ENCODE results near the gene KCTD17.

KCTD17 gene

GRCh38 chr22:37094239-37094638, 42.7 kb downstream of the KCTD17 start:
- peaks cover 7% of the 10 kb centered on the region; the same call in 1 of the 2 replicates for H3K4me1 ChIP-seq (ENCODE audit: control insufficient read depth, insufficient read depth, low read length)
- H3K4me3 ChIP-seq (ENCODE audit: low read depth, low read length): no peak overlapping the region
- no peak overlapping the region for H3K27ac ChIP-seq (ENCODE audit: low read depth, low read length)
- H3K36me3 ChIP-seq (ENCODE audit: control insufficient read depth, insufficient read depth, low read length): no peaks in the 10 kb centered on the region
- H3K9ac ChIP-seq (ENCODE audit: low read length): no peak overlapping the region
- H3K9me3 ChIP-seq (ENCODE audit: control insufficient read depth, insufficient read depth, low read depth, low read length): no peaks in the 10 kb centered on the region
- H3K27me3 ChIP-seq (ENCODE audit: control insufficient read depth, insufficient read depth, low read length): peaks cover 19% of the 10 kb centered on the region; the same call in 1 of the 2 replicates

GRCh38 chr22:37095113-37095512, 43.6 kb downstream of the KCTD17 start:
- Histone ChIP-seq H3K4me1 (ENCODE audit: control insufficient read depth, insufficient read depth, low read length) (peaks cover 7% of the 10 kb centered on the region; the same call in 1 of the 2 replicates), H3K9ac (ENCODE audit: low read length) (no peak overlapping the region), H3K27me3 (ENCODE audit: control insufficient read depth, insufficient read depth, low read length) (peaks cover 19% of the 10 kb centered on the region; the same call in 1 of the 2 replicates), H3K9me3 (ENCODE audit: control insufficient read depth, insufficient read depth, low read depth, low read length) (no peaks in the 10 kb centered on the region), H3K4me3 (ENCODE audit: low read depth, low read length) (no peak overlapping the region), H3K27ac (ENCODE audit: low read depth, low read length) (no peak overlapping the region), H3K36me3 (ENCODE audit: control insufficient read depth, insufficient read depth, low read length) (no peaks in the 10 kb centered on the region)

GRCh38 chr22:37097346-37097745, 45.8 kb downstream of the KCTD17 start:
- Histone ChIP-seq H3K36me3 (ENCODE audit: control insufficient read depth, insufficient read depth, low read length) (no peaks in the 10 kb centered on the region), H3K9me3 (ENCODE audit: control insufficient read depth, insufficient read depth, low read depth, low read length) (no peaks in the 10 kb centered on the region), H3K27ac (ENCODE audit: low read depth, low read length) (no peak overlapping the region), H3K27me3 (ENCODE audit: control insufficient read depth, insufficient read depth, low read length) (peaks cover 19% of the 10 kb centered on the region; the same call in 1 of the 2 replicates), H3K9ac (ENCODE audit: low read length) (no peak overlapping the region), H3K4me1 (ENCODE audit: control insufficient read depth, insufficient read depth, low read length) (no peaks in the 10 kb centered on the region), H3K4me3 (ENCODE audit: low read depth, low read length) (peak overlapping the region; percentile 33; the same call in 1 of the 2 replicates)

GRCh38 chr22:37098976-37099591, 47.5 kb downstream of the KCTD17 start:
- Histone ChIP-seq H3K36me3 (ENCODE audit: control insufficient read depth, insufficient read depth, low read length) (no peaks in the 10 kb centered on the region), H3K9ac (ENCODE audit: low read length) (no peak overlapping the region), H3K9me3 (ENCODE audit: control insufficient read depth, insufficient read depth, low read depth, low read length) (no peaks in the 10 kb centered on the region), H3K27ac (ENCODE audit: low read depth, low read length) (no peak overlapping the region), H3K4me3 (ENCODE audit: low read depth, low read length) (no peak overlapping the region), H3K27me3 (ENCODE audit: control insufficient read depth, insufficient read depth, low read length) (peaks cover 19% of the 10 kb centered on the region; the same call in 1 of the 2 replicates), H3K4me1 (ENCODE audit: control insufficient read depth, insufficient read depth, low read length) (no peaks in the 10 kb centered on the region)

- Histone ChIP-seq H3K4me1 (ENCODE audit: control insufficient read depth, insufficient read depth, low read length) (no peaks in the 10 kb centered on the region), H3K27me3 (ENCODE audit: control insufficient read depth, insufficient read depth, low read length) (peaks cover 19% of the 10 kb centered on the region; the same call in 1 of the 2 replicates), H3K27ac (ENCODE audit: low read depth, low read length) (no peak overlapping the region)
Measured at GRCh38 chr22:37100589-37101127, 49.1 kb downstream of the KCTD17 start.

GRCh38 chr22:37101311-37102066, 49.9 kb downstream of the KCTD17 start:
- Histone ChIP-seq H3K27ac (ENCODE audit: low read depth, low read length) (no peak overlapping the region), H3K36me3 (ENCODE audit: control insufficient read depth, insufficient read depth, low read length) (no peaks in the 10 kb centered on the region), H3K9me3 (ENCODE audit: control insufficient read depth, insufficient read depth, low read depth, low read length) (no peaks in the 10 kb centered on the region), H3K9ac (ENCODE audit: low read length) (no peak overlapping the region), H3K4me1 (ENCODE audit: control insufficient read depth, insufficient read depth, low read length) (no peaks in the 10 kb centered on the region), H3K27me3 (ENCODE audit: control insufficient read depth, insufficient read depth, low read length) (peaks cover 15% of the 10 kb centered on the region; the same call in 1 of the 2 replicates), H3K4me3 (ENCODE audit: low read depth, low read length) (no peak overlapping the region)

More at GRCh38 chr22:37100589-37101127, 49.1 kb downstream of the KCTD17 start:
- Histone ChIP-seq H3K4me3 (ENCODE audit: low read depth, low read length) (no peak overlapping the region), H3K9ac (ENCODE audit: low read length) (no peak overlapping the region), H3K9me3 (ENCODE audit: control insufficient read depth, insufficient read depth, low read depth, low read length) (no peaks in the 10 kb centered on the region), H3K36me3 (ENCODE audit: control insufficient read depth, insufficient read depth, low read length) (no peaks in the 10 kb centered on the region)

GRCh38 chr22:37103151-37103550, 51.6 kb downstream of the KCTD17 start:
- Histone ChIP-seq H3K27ac (ENCODE audit: low read depth, low read length) (no peak overlapping the region), H3K4me3 (ENCODE audit: low read depth, low read length) (no peak overlapping the region), H3K4me1 (ENCODE audit: control insufficient read depth, insufficient read depth, low read length) (no peaks in the 10 kb centered on the region), H3K27me3 (ENCODE audit: control insufficient read depth, insufficient read depth, low read length) (peaks cover 6% of the 10 kb centered on the region; the same call in 1 of the 2 replicates), H3K9me3 (ENCODE audit: control insufficient read depth, insufficient read depth, low read depth, low read length) (no peaks in the 10 kb centered on the region), H3K9ac (ENCODE audit: low read length) (no peak overlapping the region), H3K36me3 (ENCODE audit: control insufficient read depth, insufficient read depth, low read length) (no peaks in the 10 kb centered on the region)

- Histone ChIP-seq H3K27ac (ENCODE audit: low read depth, low read length) (no peak overlapping the region), H3K9me3 (ENCODE audit: control insufficient read depth, insufficient read depth, low read depth, low read length) (no peaks in the 10 kb centered on the region), H3K27me3 (ENCODE audit: control insufficient read depth, insufficient read depth, low read length) (0 out of 2 replicates have a peak, but pooled peaks cover under 1% of the 10 kb centered on the region), H3K4me3 (ENCODE audit: low read depth, low read length) (no peak overlapping the region), H3K9ac (ENCODE audit: low read length) (no peak overlapping the region), H3K4me1 (ENCODE audit: control insufficient read depth, insufficient read depth, low read length) (no peaks in the 10 kb centered on the region), H3K36me3 (ENCODE audit: control insufficient read depth, insufficient read depth, low read length) (no peaks in the 10 kb centered on the region)
Measured at GRCh38 chr22:37103656-37104452, 52.3 kb downstream of the KCTD17 start.

GRCh38 chr22:37105154-37105553, 53.6 kb downstream of the KCTD17 start:
- Histone ChIP-seq H3K27ac (ENCODE audit: low read depth, low read length) (no peak overlapping the region), H3K27me3 (ENCODE audit: control insufficient read depth, insufficient read depth, low read length) (no peaks in the 10 kb centered on the region), H3K4me3 (ENCODE audit: low read depth, low read length) (no peak overlapping the region), H3K9ac (ENCODE audit: low read length) (no peak overlapping the region), H3K4me1 (ENCODE audit: control insufficient read depth, insufficient read depth, low read length) (no peaks in the 10 kb centered on the region), H3K9me3 (ENCODE audit: control insufficient read depth, insufficient read depth, low read depth, low read length) (no peaks in the 10 kb centered on the region), H3K36me3 (ENCODE audit: control insufficient read depth, insufficient read depth, low read length) (no peaks in the 10 kb centered on the region)

- H3K9me3 ChIP-seq (ENCODE audit: control insufficient read depth, insufficient read depth, low read depth, low read length): no peaks in the 10 kb centered on the region
- no peaks in the 10 kb centered on the region for H3K4me1 ChIP-seq (ENCODE audit: control insufficient read depth, insufficient read depth, low read length)
- no peak overlapping the region for H3K9ac ChIP-seq (ENCODE audit: low read length)
- H3K27me3 ChIP-seq (ENCODE audit: control insufficient read depth, insufficient read depth, low read length): no peaks in the 10 kb centered on the region
- H3K36me3 ChIP-seq (ENCODE audit: control insufficient read depth, insufficient read depth, low read length): no peaks in the 10 kb centered on the region
- H3K27ac ChIP-seq (ENCODE audit: low read depth, low read length): no peak overlapping the region
- no peak overlapping the region for H3K4me3 ChIP-seq (ENCODE audit: low read depth, low read length)
Measured at GRCh38 chr22:37105990-37106389, 54.4 kb downstream of the KCTD17 start.
